Subcutaneous abdominal adipose tissue (tissue), 5 donors: ENCODE data around the gene UBA52.
"Not testable (repeated sequence)": the region's sequence is repeated elsewhere in the genome, so short reads cannot be mapped to it uniquely, and the experiment has no call there.

Experiments
- H3K27ac ChIP-seq: one replicate; pipeline ENCODE4 v1.7.0; 2013; ENCODE audit warnings: low read depth, mild to moderate bottlenecking, inconsistent platforms, low read length, moderate library complexity
- H3K27me3 ChIP-seq, 5 donors: one replicate each; pipeline ENCODE4 v1.7.0; 2013; ENCODE audit warnings: low read length in 5 of 5, inconsistent platforms in 1 of 5; ENCODE audit not compliant: control insufficient read depth in 5 of 5, insufficient read depth in 4 of 5
- H3K36me3 ChIP-seq, 5 donors: one replicate each; pipeline ENCODE4 v1.7.0; 2013; ENCODE audit warnings: low read length in 5 of 5; ENCODE audit not compliant: control insufficient read depth in 5 of 5, insufficient read depth in 5 of 5
- H3K4me1 ChIP-seq, 5 donors: one replicate each; pipeline ENCODE4 v1.7.0; 2013; ENCODE audit warnings: low read length in 5 of 5, mild to moderate bottlenecking in 3 of 5, moderate library complexity in 1 of 5; ENCODE audit not compliant: control insufficient read depth in 5 of 5, insufficient read depth in 5 of 5
- H3K4me3 ChIP-seq, 5 donors: one replicate each; pipeline ENCODE4 v1.7.0; 2013; ENCODE audit warnings: low read length in 5 of 5, low read depth in 1 of 5
- H3K9ac ChIP-seq, 5 donors: one replicate each; pipeline ENCODE4 v1.7.0; 2013; ENCODE audit warnings: low read length in 5 of 5, mild to moderate bottlenecking in 4 of 5, moderate library complexity in 3 of 5
- H3K9me3 ChIP-seq, 5 donors: one replicate each; pipeline ENCODE4 v1.7.0; 2013; ENCODE audit warnings: low read length in 5 of 5; ENCODE audit not compliant: control insufficient read depth in 5 of 5
- donor health status: healthy.
- donor health status: healthy.
- donor health status: healthy.
- donor health status: healthy.
- donor health status: healthy.

The UBA52 gene

DNA sequence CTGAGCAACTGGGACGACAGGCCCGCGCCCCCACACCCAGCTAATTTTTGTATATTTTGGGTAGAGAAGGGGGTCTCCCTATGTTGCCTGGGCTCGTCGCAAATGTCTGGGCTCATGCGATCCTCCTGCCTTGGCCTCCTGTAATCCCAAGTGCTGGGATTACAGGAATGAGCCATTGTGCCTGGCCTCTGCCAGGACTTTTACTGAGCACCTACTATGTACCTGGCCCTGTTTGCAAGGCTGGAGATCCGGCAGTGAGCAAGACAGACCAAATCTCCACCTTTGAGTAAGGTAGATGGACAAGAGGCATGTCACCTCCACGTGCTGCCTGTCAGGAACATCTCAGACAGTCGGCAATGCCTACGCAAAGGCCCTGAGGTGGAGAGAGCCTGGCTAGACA, 35.2 kb upstream of the UBA52 start:
- no peaks in the 10 kb centered on the region for H3K27me3 ChIP-seq
- H3K9me3 ChIP-seq, result no peaks in the 10 kb centered on the region
- H3K4me1 ChIP-seq, result peaks cover 0 to 4% (median 2%) of the 10 kb centered on the region in 5 donors
- H3K4me3 ChIP-seq, result no peak overlapping the region
- H3K9ac ChIP-seq, result no peak overlapping the region
- no peak overlapping the region for H3K27ac ChIP-seq
- peaks cover 4 to 78% (median 65%) of the 10 kb centered on the region in 5 donors for H3K36me3 ChIP-seq

DNA sequence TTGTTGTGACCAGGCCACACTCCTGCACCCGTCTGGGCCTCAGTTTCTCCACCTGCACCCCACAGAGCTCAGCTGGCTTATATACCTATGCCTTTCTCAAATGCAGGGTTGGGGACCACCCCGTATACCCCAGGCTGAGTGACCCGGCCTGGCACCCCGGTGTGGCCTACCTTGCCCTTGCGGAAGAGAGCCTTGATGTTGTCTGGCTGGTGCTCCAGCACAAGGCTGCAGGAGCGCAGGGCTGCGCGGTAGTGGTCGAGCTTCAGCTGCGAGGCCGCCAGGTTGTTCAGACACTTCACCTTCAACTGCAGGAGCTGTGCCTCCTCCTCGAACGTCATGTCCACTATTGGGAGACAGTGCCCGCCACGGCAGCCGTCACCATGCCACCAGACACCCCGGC, 34.2 kb upstream of the UBA52 start:
- Histone ChIP-seq H3K36me3 (peaks cover 4 to 71% (median 56%) of the 10 kb centered on the region in 5 donors), H3K9me3 (no peaks in the 10 kb centered on the region), H3K9ac (no peak overlapping the region)

DNA sequence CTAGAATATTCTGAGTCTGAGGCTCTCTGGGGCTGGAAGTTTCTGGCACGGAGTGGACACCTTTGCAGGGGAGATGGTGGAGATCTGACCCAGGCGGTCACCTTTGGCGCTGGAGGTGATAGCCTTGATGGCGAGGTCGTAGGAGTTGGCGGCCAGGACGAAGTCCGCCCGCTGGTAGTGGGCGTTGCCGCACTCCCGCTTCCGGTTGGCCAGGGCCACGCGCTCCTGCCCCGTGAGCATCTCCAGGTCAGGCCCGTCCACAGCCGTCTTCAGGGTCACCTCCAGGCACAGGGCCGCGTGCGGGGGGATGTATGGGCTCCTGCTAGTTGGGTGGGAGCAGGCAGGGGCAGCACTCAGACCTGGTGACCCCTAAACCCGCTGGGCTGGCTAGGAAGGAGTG, 33.5 kb upstream of the UBA52 start:
- Histone ChIP-seq H3K27ac (no peak overlapping the region), H3K27me3 (no peaks in the 10 kb centered on the region), H3K36me3 (peaks cover 4 to 65% (median 49%) of the 10 kb centered on the region in 5 donors), H3K9ac (no peak overlapping the region), H3K4me1 (peaks cover 0 to 17% (median 14%) of the 10 kb centered on the region in 5 donors), H3K9me3 (no peaks in the 10 kb centered on the region), H3K4me3 (no peak overlapping the region)

More for the DNA sequence above, 34.2 kb upstream of the UBA52 start:
- no peaks in the 10 kb centered on the region for H3K27me3 ChIP-seq
- H3K4me1 ChIP-seq, result peaks cover 0 to 14% (median 11%) of the 10 kb centered on the region in 5 donors
- H3K27ac ChIP-seq, result no peak overlapping the region
- no peak overlapping the region for H3K4me3 ChIP-seq

DNA sequence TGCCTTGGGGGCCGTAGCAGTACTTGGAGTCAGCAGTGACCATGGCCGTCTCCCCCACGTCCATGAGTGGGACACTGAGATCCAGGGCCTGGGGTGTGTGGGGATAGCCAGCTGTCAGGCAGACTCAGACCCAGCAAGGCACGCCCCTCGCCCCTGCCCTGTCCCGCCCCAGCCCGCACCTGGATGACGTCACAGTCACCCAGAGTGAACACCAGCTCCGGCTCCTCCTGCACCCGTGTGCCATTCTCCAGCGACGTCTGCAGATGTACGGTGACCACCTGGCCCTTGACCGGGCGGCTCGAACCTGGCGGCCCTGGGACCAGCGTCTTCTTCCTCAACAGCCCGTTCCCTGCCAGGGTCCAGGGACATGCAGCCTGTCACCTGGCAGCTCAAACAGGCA, 32.3 kb upstream of the UBA52 start:
- Histone ChIP-seq H3K36me3 (peaks cover 4 to 60% (median 47%) of the 10 kb centered on the region in 5 donors), H3K4me3 (no peak overlapping the region), H3K4me1 (peaks cover 0 to 24% (median 19%) of the 10 kb centered on the region in 5 donors), H3K9ac (no peak overlapping the region), H3K9me3 (no peaks in the 10 kb centered on the region), H3K27ac (no peak overlapping the region), H3K27me3 (no peaks in the 10 kb centered on the region)

DNA sequence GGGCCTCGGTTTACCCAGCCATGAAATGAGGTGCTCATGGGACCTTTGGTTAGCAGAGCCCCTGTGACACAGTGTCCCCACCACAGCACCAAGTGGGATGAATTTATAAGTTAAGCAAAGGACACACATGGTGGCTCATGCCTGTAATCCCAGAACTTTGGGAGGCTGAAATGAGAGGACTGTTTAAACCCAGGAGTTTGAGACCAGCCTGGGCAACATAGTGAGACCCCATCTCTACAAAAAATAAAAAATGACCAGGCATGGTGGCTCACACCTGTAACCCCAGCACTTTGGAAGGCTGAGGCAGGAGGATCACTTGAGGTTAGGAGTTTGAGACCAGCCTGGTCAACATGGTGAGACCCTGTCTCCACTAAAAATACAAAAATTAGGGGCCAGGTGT, 31.5 kb upstream of the UBA52 start:
- not testable (repeated sequence) for H3K9ac ChIP-seq, H3K27me3 ChIP-seq, H3K9me3 ChIP-seq, H3K27ac ChIP-seq, H3K4me3 ChIP-seq
- Histone ChIP-seq H3K36me3 (peaks cover 4 to 56% (median 44%) of the 10 kb centered on the region in 5 donors), H3K4me1 (peaks cover 0 to 24% (median 19%) of the 10 kb centered on the region in 5 donors)

DNA sequence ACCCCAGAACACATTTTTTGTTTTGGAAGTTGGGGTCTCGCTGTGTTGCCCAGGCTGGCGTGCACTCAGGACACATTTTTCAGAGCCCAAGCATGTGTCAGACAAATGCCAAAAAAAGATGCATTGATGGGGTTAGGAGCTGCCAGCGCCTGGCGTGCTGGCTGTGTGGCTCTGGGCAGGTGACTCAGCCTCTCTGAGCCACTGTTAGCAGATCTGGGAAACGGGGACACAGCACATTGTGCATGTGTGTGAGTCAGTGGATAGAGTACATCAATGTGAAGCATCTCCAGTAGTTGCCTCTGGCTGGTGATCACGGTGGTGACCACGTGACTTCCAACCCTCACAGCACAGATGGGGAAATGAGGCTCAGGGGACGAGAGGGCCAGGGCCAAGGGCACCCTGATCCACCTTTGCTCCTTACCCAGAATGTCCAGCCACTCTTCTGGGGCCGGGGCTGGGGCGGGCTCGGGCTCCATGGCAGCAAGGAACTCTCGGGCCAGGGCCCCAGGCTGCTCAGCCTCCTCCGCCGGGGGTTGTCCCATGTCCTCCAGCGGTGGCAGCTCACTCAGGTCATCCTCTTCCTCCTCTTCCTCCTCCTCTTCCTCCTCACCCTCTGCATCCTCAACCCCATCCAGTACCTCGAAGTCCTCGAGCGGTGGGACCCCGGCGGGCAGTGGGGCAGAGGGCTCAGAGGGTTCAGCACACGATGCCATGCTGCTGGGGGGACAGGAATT, 30.2 kb upstream of the UBA52 start:
- Histone ChIP-seq H3K4me3 (peak overlapping the region in 1 of 5 donors; percentile 10), H3K27me3 (no peaks in the 10 kb centered on the region), H3K36me3 (peaks cover 4 to 45% (median 36%) of the 10 kb centered on the region in 5 donors), H3K9ac (peak overlapping the region in 2 of 5 donors; percentile 1 to 84), H3K4me1 (peaks cover 0 to 24% (median 19%) of the 10 kb centered on the region in 5 donors), H3K27ac (peak overlapping the region; percentile 49), H3K9me3 (no peaks in the 10 kb centered on the region)

DNA sequence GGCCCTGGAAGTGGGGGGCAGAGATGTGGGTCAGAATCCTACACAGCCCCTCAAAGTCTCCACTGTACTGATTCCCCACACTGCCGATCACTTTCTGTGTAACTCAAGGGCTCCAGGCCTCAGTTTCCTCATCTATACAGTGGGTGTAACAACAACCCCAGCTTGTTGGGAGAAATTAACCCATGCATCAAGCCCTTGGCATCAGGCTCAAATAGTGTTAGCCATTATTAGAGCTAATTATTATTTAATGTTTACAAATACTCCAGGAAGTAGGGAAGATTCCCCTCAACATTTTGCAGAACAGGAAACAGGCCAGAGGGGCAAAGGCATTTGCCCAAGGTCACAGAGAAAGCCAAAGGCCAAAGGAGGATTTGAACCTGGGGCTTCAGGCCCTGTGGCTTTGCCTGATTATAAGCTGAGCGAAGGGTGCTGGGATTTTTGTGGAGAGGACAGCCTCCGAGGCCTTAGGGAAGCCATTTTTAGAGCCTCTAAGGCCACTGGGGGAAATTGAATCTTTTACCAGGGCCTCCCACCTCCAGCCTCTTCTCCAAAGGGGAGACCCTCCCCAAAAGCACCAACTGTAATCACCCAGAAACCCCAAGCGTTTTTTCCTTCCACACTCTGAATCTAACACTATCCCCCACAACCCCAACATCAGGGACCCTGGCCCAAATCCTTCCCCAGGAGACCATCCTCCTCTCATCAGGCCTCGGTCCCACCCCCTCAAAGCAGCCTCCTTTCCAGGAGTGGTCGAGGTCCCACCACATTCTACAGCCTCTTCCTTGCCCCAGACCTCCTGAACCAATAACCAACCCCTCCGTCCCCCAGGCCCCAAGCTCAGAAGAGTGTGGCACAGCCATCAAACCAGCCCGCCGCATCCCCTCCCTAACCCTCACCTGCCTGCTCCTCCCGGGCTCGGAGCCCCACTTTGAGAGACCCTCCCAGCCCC, 29.4 kb upstream of the UBA52 start:
- Histone ChIP-seq H3K27ac (peak overlapping the region; percentile 49), H3K36me3 (peaks cover 4 to 37% (median 28%) of the 10 kb centered on the region in 5 donors), H3K4me1 (peaks cover 0 to 24% (median 19%) of the 10 kb centered on the region in 5 donors)

DNA sequence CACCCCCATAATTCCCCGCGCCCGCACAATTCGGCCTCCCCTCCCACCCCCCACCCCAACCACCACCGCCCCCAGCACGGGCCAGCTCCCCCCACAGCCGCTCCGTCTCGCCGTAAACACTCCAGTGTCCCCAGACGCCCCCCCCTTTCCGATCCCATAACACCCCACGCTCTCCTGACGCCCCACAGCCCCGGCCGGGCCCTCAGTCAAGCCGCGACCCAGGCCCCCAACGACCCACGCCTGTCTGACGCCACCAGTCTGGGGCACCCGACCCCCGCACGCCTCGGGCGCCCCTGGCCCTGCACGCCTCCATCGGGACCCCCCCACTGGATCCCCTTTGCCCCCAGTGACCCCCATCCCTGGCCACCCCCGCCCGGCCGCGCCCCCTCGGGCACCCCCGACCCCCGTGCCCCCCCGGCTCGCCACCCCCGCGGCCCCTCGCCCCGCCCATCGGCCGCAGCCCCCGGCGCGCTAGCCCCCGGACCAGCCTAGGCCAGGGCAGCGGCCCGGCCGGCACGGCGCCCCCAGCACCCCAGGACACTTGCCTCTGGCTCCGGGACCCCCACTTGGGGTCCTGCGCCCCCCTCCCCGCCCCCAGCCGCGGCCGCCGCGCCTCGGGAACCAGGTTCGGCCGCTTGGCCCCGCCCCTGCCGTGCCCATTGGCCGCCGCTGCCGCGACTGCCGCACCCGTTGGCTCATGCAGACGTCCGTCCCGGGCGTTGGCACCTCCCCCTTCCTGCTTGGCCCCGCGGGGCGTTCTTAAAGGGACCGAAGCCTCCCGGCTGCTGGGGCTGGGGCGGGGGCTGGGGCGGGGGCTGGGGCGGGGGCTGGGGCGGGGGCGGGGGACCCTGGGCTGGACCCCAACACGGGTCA, 28.5 kb upstream of the UBA52 start, which contains the start of gene FKBP8:
Gene FKBP8 (minus strand): TSS at position 633 of the 873 bp plus-strand sequence. CDS start 1,603 bp downstream, outside the sequence.
- no peaks in the 10 kb centered on the region for H3K9me3 ChIP-seq
- peak within 1 kb of the TSS; percentile 49 for H3K27ac ChIP-seq
- H3K27me3 ChIP-seq, result no peaks in the 10 kb centered on the region
- H3K9ac ChIP-seq, result peak within 1 kb of the TSS; percentile 1 to 85 (median 53)
- H3K4me3 ChIP-seq, result peak within 1 kb of the TSS; percentile 66 to 89 (median 72)
- H3K36me3 ChIP-seq, result peaks cover 4 to 28% (median 20%) of the 10 kb centered on the region in 5 donors
- peaks cover 0 to 24% (median 19%) of the 10 kb centered on the region in 5 donors for H3K4me1 ChIP-seq

More for the DNA sequence above, 29.4 kb upstream of the UBA52 start:
- Histone ChIP-seq H3K9me3 (no peaks in the 10 kb centered on the region), H3K9ac (peak overlapping the region; percentile 1 to 85 (median 53)), H3K4me3 (peak overlapping the region; percentile 54 to 89 (median 67)), H3K27me3 (no peaks in the 10 kb centered on the region)

DNA sequence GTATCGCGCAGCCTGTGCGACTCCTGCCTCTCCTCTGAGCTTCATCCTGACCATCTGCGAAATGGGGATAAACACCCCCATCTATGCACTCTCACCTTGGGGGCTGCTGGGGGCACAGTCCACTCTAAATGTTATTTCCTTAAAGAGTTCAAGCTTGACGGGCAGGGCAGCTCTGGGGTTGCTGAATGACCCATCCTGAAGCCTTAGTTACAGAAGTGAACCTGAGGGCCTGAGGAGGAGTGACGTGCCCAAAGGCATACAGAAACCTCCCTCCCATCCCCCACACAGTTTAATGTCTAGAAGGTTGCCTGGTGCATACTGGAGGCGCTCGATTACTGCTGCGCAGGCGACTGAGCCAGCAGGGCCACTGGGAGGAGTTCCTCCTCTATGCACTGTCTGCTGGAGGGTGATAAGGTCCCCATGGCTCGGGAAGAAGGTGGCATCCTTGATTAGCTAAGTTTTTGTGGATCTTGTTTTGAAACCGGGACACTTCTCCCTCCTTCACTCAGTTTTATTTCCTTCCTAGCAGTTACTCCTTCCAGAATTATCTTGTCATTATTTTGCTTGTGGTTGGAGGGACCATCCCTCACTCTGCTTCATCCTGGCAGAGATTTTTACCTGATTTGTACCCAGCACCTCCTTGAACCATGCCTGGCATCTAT, 27.7 kb upstream of the UBA52 start:
- Histone ChIP-seq H3K36me3 (peaks cover 4 to 26% (median 20%) of the 10 kb centered on the region in 5 donors), H3K27ac (no peak overlapping the region)

More for the DNA sequence above, 27.7 kb upstream of the UBA52 start:
- Histone ChIP-seq H3K9ac (peak overlapping the region in 3 of 5 donors; percentile 45 to 49 (median 47)), H3K4me3 (peak overlapping the region; percentile 49 to 79 (median 67)), H3K9me3 (no peaks in the 10 kb centered on the region), H3K4me1 (peaks cover 0 to 24% (median 19%) of the 10 kb centered on the region in 5 donors), H3K27me3 (no peaks in the 10 kb centered on the region)
